HG02759 (cell line): Measurements from ENCODE around the gene ROBO1.
"Not testable (repeated sequence)": the region's sequence is repeated elsewhere in the genome, so short reads cannot be mapped to it uniquely, and the experiment has no call there.

Experiments
- ATAC-seq: cut with Tn5 transposase; IDR thresholded peaks from one replicate; pipeline ENCODE4 v1.9.1; 2021; ENCODE audit warnings: mild to moderate bottlenecking, moderate library complexity; ENCODE audit not compliant: unreplicated experiment

The ROBO1 gene

GRCh38 chr3:78724859-78725258, 1042.9 kb downstream of the ROBO1 start:
- no peak for ATAC-seq

- not testable (repeated sequence) for ATAC-seq
These were observed 1043.4 kb downstream of the ROBO1 start for GRCh38 chr3:78724364-78724763.

DNA sequence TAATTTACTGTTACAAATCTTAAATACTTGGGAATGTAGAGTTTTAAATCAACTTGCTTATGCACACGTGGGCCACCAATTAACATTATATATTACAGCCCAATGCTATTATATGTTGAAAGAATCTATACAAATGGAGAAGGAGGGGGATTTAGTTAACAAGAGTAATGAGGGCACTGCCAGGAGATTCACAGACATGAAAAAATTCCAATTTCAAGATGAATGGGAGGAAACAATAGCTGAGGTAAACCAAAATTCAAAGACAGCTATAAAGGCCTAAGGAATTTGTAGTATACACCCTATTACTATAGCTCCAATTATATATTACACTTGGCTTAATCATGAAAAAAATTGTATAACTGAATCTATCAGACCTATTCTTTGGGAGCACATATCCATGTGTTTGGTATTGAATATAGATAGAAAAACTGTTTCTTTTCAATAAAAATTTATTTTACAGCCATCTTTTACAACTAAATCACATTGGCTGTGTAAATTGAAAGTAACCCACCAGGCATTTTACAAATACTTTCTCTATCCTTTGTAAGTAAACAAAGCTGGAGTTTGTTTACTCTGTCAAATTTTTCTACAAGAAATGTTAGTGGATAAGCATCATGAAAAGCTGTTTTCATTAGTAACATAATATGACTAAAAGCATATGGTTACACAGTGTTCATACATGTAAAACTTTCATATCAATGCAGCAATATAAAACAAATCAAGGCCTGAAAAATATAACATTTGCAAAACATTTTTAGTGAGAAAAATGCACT, 1045.8 kb downstream of the ROBO1 start:
- no peak for ATAC-seq

GRCh38 chr3:78718707-78719106, 1049.1 kb downstream of the ROBO1 start:
- ATAC-seq = no peak

GRCh38 chr3:78717041-78717440, 1050.8 kb downstream of the ROBO1 start:
- no peak for ATAC-seq

DNA sequence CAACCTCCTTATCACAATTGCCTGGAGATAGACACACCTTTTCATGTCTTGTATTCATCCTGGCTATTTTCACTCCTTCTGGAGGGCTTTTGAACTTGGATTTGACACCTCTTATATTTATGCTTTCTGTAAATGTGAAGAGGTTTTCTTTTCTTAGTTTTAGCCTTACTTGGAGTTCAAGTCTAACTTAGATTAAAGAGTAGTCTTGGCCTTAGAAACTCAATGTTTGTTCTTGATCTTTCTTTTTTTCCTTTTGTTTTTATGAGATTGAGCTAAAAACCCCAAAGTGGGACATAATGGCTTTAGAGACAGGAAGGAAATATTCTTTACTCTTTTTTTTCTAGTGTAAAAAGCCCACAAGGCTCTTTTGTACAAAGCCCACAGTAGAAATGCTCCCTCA, 1054.9 kb downstream of the ROBO1 start:
- ATAC-seq = no peak

DNA sequence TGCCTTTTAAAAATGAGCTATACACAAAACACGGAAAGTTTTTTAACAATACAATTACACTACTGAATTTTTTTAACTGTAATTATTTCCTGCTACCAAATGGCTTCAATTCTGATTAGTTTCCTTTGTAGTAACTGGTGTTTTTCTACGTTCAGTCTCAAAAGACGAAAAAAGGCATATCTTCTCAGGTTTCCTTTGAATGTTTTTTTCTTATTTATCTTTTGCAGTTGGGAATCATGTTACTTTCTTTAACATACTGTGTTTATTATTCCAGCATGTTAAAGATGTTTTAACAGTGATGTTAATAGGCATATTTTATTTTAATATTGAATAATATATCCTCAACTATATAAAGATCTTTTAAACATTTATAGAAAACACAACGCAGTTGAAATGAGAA, 1055.5 kb downstream of the ROBO1 start:
- no peak for ATAC-seq

DNA sequence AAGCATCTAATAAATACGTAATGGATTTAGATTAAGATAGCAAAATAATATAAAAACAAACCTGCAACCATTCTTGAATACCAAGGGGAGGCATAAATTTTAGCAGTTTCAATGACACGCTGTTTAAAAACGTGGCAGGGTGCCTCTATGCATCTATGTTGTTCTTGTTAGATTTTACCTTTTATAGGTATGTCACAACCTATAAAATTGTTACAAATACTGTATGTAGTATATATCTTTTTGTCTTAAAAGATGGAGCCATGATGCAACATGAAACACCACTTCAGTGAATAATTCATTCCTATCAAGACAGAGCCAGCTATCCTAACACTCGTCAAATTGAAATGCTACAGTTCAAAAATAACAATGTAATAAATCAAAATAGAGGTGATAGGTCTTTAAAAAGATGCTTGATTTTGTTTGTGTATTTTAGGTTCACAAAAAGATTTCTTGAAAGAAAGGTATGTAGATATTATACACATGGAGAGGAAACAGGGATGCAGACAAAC, 1059.2 kb downstream of the ROBO1 start:
- ATAC-seq = no peak

GRCh38 chr3:78707609-78708008, 1060.2 kb downstream of the ROBO1 start:
- ATAC-seq = no peak

- no peak for ATAC-seq
These were observed 1060.8 kb downstream of the ROBO1 start for GRCh38 chr3:78706906-78707523.

DNA sequence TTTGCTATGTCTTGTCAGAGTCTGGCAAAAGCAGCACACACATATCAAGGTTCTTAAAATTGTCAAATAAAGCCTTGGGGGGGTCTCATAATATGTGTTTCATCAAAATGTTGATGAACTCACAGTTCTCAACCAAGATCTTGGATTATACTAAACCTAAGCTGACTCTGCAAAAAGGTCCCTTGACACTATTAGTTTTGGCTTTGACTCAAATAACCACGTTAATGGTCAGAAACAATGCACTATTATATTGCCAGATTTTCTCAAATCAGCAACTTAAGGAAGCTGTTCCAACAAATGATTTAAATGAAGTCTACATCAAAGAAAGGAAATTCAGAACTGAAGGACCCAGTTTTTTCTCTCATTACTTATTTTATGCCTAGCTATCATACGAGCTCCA, 1063.9 kb downstream of the ROBO1 start:
- no peak for ATAC-seq

GRCh38 chr3:78701537-78701936, 1066.3 kb downstream of the ROBO1 start:
- ATAC-seq = no peak

- no peak for ATAC-seq
These were observed 1069.4 kb downstream of the ROBO1 start for GRCh38 chr3:78698431-78698830.

- no peak for ATAC-seq
These were observed 1070.4 kb downstream of the ROBO1 start for GRCh38 chr3:78697426-78697825.

DNA sequence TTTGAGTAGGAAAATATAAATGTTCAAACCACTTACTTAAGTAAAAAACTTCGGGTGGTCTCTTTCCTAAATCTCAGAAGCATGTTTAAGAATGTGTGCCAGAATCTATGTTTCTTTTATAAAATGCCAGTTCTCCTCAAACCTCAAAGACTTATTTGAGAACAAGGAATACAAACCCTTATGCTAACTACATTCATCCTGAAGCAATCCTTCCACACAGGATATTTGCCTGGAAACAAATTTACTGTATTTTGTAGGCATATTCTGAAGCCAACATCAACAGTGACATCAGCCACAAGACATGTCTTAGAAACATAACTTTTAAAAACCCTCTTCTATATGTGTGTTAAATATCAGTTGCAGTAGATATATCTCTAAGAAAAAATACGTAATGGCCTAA, 1077.0 kb downstream of the ROBO1 start:
- no peak for ATAC-seq

DNA sequence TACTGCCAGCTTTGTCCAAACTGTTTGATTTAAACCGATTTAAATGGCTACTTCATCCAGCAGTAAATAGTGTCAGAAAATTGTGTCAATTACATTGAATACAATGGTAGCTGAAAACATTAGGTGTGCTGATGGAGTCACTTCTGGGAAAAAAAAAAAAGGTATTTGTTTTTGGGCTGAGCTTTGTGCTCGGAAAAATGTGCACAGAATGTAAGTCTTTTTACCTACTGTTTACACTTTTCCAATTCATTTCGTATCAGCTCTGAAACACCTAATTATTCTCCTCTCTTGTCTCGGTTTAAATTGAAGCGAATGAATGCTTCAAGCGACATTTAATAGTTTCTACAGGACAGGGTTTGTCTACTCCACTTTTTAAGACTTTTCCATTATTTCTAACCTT, 1078.4 kb downstream of the ROBO1 start:
- ATAC-seq = no peak

GRCh38 chr3:78687520-78687919, 1080.3 kb downstream of the ROBO1 start:
- no peak for ATAC-seq

DNA sequence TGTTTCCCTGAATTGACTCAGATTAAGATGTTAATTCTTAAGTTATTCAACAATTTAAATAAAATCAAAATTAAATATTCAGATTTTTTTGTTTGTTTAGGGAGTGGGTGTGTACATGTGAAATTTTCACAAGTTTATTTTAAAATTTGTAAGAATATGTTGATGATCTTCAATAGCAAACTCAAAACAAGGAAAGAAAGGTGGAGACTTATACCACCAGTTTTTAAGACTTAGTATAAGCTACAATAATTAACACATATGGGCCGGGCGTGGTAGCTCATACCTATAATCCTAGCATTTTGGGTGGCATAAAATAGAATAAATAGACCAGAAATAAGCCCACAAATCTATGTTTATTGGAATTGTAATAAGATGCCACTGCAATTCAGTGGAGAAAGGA, 1084.5 kb downstream of the ROBO1 start:
- ATAC-seq = no peak

GRCh38 chr3:78675119-78675805, 1092.5 kb downstream of the ROBO1 start:
- ATAC-seq = not testable (repeated sequence)

- ATAC-seq = no peak
These were observed 1097.1 kb downstream of the ROBO1 start for GRCh38 chr3:78670746-78671145.

GRCh38 chr3:78670094-78670493, 1097.7 kb downstream of the ROBO1 start:
- ATAC-seq = no peak

GRCh38 chr3:78668302-78668701, 1099.5 kb downstream of the ROBO1 start:
- ATAC-seq = no peak
